Pons (tissue), 1 donor: ENCODE data around the gene CRX.
"Not testable (repeated sequence)": the region's sequence is repeated elsewhere in the genome, so short reads cannot be mapped to it uniquely, and the experiment has no call there.

Source experiments
- DNase-seq: peaks from one replicate; pipeline ENCODE4 v3.0.0-alpha.2; 2016; ENCODE audit warnings: low spot score

CRX gene

GRCh38 chr19:47803671-47804070 lies 18.1 kb upstream of the CRX start:
- DNase-seq: not testable (repeated sequence)

GRCh38 chr19:47804451-47804850 lies 17.3 kb upstream of the CRX start, which contains the start of gene TPRX1:
Gene TPRX1 (minus strand): TSS chr19:47804551. CDS start chr19:47804539, 12 bp downstream.
- DNase-seq: not testable (repeated sequence)

- DNase-seq: no peak
Measured at GRCh38 chr19:47805313-47805712, 16.4 kb upstream of the CRX start.

- no peak for DNase-seq
Measured at GRCh38 chr19:47806435-47806834, 15.3 kb upstream of the CRX start.

GRCh38 chr19:47813304-47813994 lies 8.3 kb upstream of the CRX start:
- peak; percentile 15 for DNase-seq

- no peak for DNase-seq
Measured at GRCh38 chr19:47813995-47814328, 7.8 kb upstream of the CRX start.

- not testable (repeated sequence) for DNase-seq
Measured at GRCh38 chr19:47816270-47816669, 5.5 kb upstream of the CRX start.

GRCh38 chr19:47818221-47818620 lies 3.5 kb upstream of the CRX start:
- not testable (repeated sequence) for DNase-seq

- no peak for DNase-seq
Measured at GRCh38 chr19:47819858-47820257, 1.9 kb upstream of the CRX start.

- no peak for DNase-seq
Measured at GRCh38 chr19:47820410-47820809, 1.3 kb upstream of the CRX start.

GRCh38 chr19:47824396-47824795 lies 2.7 kb downstream of the CRX start:
- no peak for DNase-seq

- no peak for DNase-seq
Measured at GRCh38 chr19:47826800-47827199, 5.1 kb downstream of the CRX start.

GRCh38 chr19:47832723-47833122 lies 11.0 kb downstream of the CRX start:
- no peak for DNase-seq

- no peak for DNase-seq
Measured at GRCh38 chr19:47836038-47836437, 14.3 kb downstream of the CRX start.

GRCh38 chr19:47839411-47839810 lies 17.7 kb downstream of the CRX start:
- no peak for DNase-seq

GRCh38 chr19:47839913-47840312 lies 18.2 kb downstream of the CRX start:
- DNase-seq: no peak

GRCh38 chr19:47842941-47843340 lies 21.2 kb downstream of the CRX start:
- DNase-seq: no peak

GRCh38 chr19:47848425-47848822 lies 26.7 kb downstream of the CRX start:
- no peak for DNase-seq

- no peak for DNase-seq
Measured at GRCh38 chr19:47848823-47849473, 27.2 kb downstream of the CRX start.

- DNase-seq: no peak
Measured at GRCh38 chr19:47853003-47853402, 31.3 kb downstream of the CRX start.

- no peak for DNase-seq
Measured at GRCh38 chr19:47854459-47854858, 32.7 kb downstream of the CRX start.

GRCh38 chr19:47858231-47858630 lies 36.5 kb downstream of the CRX start:
- not testable (repeated sequence) for DNase-seq

GRCh38 chr19:47858646-47859285 lies 37.0 kb downstream of the CRX start, which contains the start of gene TPRX2:
Gene TPRX2 (plus strand): TSS chr19:47859235. CDS start chr19:47859247, 12 bp downstream.
- not testable (repeated sequence) for DNase-seq
